ENCODE results near the gene FMNL3. TPM values are rescaled to one million over a fixed set of nuclear protein-coding genes. Genes with fewer than 3 reads are reported as not detected.

The FMNL3 gene
- total and polyA plus RNA-seq, 4 donors = 0.72 to 4.5 (median 2.6) TPM

- Histone ChIP-seq H3K4me1 (ENCODE audit: control insufficient read depth in 4 of 4, insufficient read depth in 4 of 4, low read length in 3 of 4) (peaks cover 3 to 4% (median 3%) of the 10 kb centered on the region in 4 donors), H3K27ac (ENCODE audit: low read depth in 1 of 2, low read length in 2 of 2) (peak overlapping the region; percentile 21 to 39), H3K9me3 (ENCODE audit: control insufficient read depth in 4 of 4, low read length in 3 of 4) (no peaks in the 10 kb centered on the region), H3K36me3 (ENCODE audit: control insufficient read depth in 4 of 4, insufficient read depth in 3 of 4, low read depth in 1 of 4, low read length in 3 of 4) (no peaks in the 10 kb centered on the region), H3K9ac (ENCODE audit: low read depth in 1 of 2, low read length in 2 of 2) (no peak overlapping the region), H3K27me3 (ENCODE audit: control insufficient read depth in 4 of 4, insufficient read depth in 4 of 4, low read length in 3 of 4) (no peaks in the 10 kb centered on the region), H3K4me3 (ENCODE audit: low read depth in 1 of 3, low read length in 3 of 3) (peak overlapping the region in 2 of 3 donors; percentile 46 to 66)
- TF ChIP-seq FOXA1 (IDR thresholded peaks at IDR 0.05) (no peak), SP1 (IDR thresholded peaks at IDR 0.05) (no peak), NR2F2 (IDR thresholded peaks at IDR 0.05) (no peak), JUND (IDR thresholded peaks at IDR 0.05) (no peak), RXRA (IDR thresholded peaks at IDR 0.05) (no peak), YY1 (IDR thresholded peaks at IDR 0.05) (no peak), GABPA (IDR thresholded peaks at IDR 0.05 in 1 of 2, conservative IDR thresholded peaks at IDR 0.05 in 1 of 2) (no peak), REST (IDR thresholded peaks at IDR 0.05) (no peak), FOXA2 (IDR thresholded peaks at IDR 0.05) (no peak)
- DNase-seq (ENCODE audit: low spot score) = no peak
- WGBS = 66% methylated on average over 10 of the region's 10 CpGs
Observed at GRCh38 chr12:49705479-49706134, 1.6 kb downstream of the FMNL3 start.

GRCh38 chr12:49703647-49704137 is 3.5 kb downstream of the FMNL3 start:
- TF ChIP-seq MAX (IDR thresholded peaks at IDR 0.05) (no peak), ATF3 (IDR thresholded peaks at IDR 0.05) (no peak), YY1 (IDR thresholded peaks at IDR 0.05) (no peak), NR2F2 (IDR thresholded peaks at IDR 0.05) (no peak), CTCF (IDR thresholded peaks at IDR 0.05; ENCODE audit: low read depth, low read length, missing input control) (no peak), HNF4A (conservative IDR thresholded peaks at IDR 0.05) (no peak), RAD21 (IDR thresholded peaks at IDR 0.05) (no peak), SP1 (IDR thresholded peaks at IDR 0.05) (no peak), REST (IDR thresholded peaks at IDR 0.05) (no peak)
- no peak for DNase-seq (ENCODE audit: low spot score)
- Histone ChIP-seq H3K27ac (ENCODE audit: low read depth in 1 of 2, low read length in 2 of 2) (no peak overlapping the region), H3K4me3 (ENCODE audit: low read depth in 1 of 3, low read length in 3 of 3) (no peak overlapping the region), H3K36me3 (ENCODE audit: control insufficient read depth in 4 of 4, insufficient read depth in 3 of 4, low read depth in 1 of 4, low read length in 3 of 4) (no peaks in the 10 kb centered on the region), H3K9me3 (ENCODE audit: control insufficient read depth in 4 of 4, low read length in 3 of 4) (no peaks in the 10 kb centered on the region), H3K9ac (ENCODE audit: low read depth in 1 of 2, low read length in 2 of 2) (no peak overlapping the region), H3K27me3 (ENCODE audit: control insufficient read depth in 4 of 4, insufficient read depth in 4 of 4, low read length in 3 of 4) (no peaks in the 10 kb centered on the region), H3K4me1 (ENCODE audit: control insufficient read depth in 4 of 4, insufficient read depth in 4 of 4, low read length in 3 of 4) (peaks cover 3 to 8% (median 5%) of the 10 kb centered on the region in 4 donors)
- WGBS = 80% methylated on average over 3 of the region's 3 CpGs

Measured in liver (tissue), 9 donors.